Measurements from ENCODE around the gene CPNE1.

Gene CPNE1

GRCh38 chr20:35665949-35666288 lies 1.2 kb upstream of the CPNE1 start:
- H3K36me3 ChIP-seq (ENCODE audit: insufficient read depth, low read length), result peaks cover 17% of the 10 kb centered on the region
- peaks cover 40% of the 10 kb centered on the region for H3K79me2 ChIP-seq (ENCODE audit: control insufficient read depth, insufficient read depth, low read length, unreplicated experiment)
- no peak overlapping the region for H3K4me3 ChIP-seq (ENCODE audit: low read depth, low read length)
- no peaks in the 10 kb centered on the region for H3K27me3 ChIP-seq (ENCODE audit: insufficient read depth, low read length)
- H3K27ac ChIP-seq (ENCODE audit: low read depth, low read length), result no peak overlapping the region
- H3K4me1 ChIP-seq (ENCODE audit: control insufficient read depth, insufficient read depth, low read length, unreplicated experiment), result peaks cover 19% of the 10 kb centered on the region
- H2AFZ ChIP-seq (ENCODE audit: low read length, unreplicated experiment), result no peak overlapping the region

GRCh38 chr20:35663516-35664465 lies 909 bp downstream of the CPNE1 start:
- H3K36me3 ChIP-seq (ENCODE audit: insufficient read depth, low read length), result peaks cover 5% of the 10 kb centered on the region

GRCh38 chr20:35662551-35662950 lies 2.1 kb downstream of the CPNE1 start:
- Histone ChIP-seq H3K27ac (ENCODE audit: low read depth, low read length) (no peak overlapping the region), H3K4me1 (ENCODE audit: control insufficient read depth, insufficient read depth, low read length, unreplicated experiment) (peaks cover 36% of the 10 kb centered on the region), H3K27me3 (ENCODE audit: insufficient read depth, low read length) (no peaks in the 10 kb centered on the region), H3K4me3 (ENCODE audit: low read depth, low read length) (peak overlapping the region; percentile 88), H3K79me2 (ENCODE audit: control insufficient read depth, insufficient read depth, low read length, unreplicated experiment) (peaks cover 72% of the 10 kb centered on the region), H3K36me3 (ENCODE audit: insufficient read depth, low read length) (no peaks in the 10 kb centered on the region), H2AFZ (ENCODE audit: low read length, unreplicated experiment) (no peak overlapping the region)

More at GRCh38 chr20:35663516-35664465, 909 bp downstream of the CPNE1 start:
- Histone ChIP-seq H3K27ac (ENCODE audit: low read depth, low read length) (peak overlapping the region; percentile 79), H3K4me3 (ENCODE audit: low read depth, low read length) (peak overlapping the region; percentile 88), H3K79me2 (ENCODE audit: control insufficient read depth, insufficient read depth, low read length, unreplicated experiment) (peaks cover 61% of the 10 kb centered on the region), H3K27me3 (ENCODE audit: insufficient read depth, low read length) (no peaks in the 10 kb centered on the region), H2AFZ (ENCODE audit: low read length, unreplicated experiment) (peak overlapping the region; percentile 17), H3K4me1 (ENCODE audit: control insufficient read depth, insufficient read depth, low read length, unreplicated experiment) (peaks cover 34% of the 10 kb centered on the region)

GRCh38 chr20:35661908-35662307 lies 2.8 kb downstream of the CPNE1 start:
- peaks cover 39% of the 10 kb centered on the region for H3K4me1 ChIP-seq (ENCODE audit: control insufficient read depth, insufficient read depth, low read length, unreplicated experiment)
- H2AFZ ChIP-seq (ENCODE audit: low read length, unreplicated experiment), result no peak overlapping the region
- peaks cover 79% of the 10 kb centered on the region for H3K79me2 ChIP-seq (ENCODE audit: control insufficient read depth, insufficient read depth, low read length, unreplicated experiment)
- H3K4me3 ChIP-seq (ENCODE audit: low read depth, low read length), result peak overlapping the region; percentile 88
- no peaks in the 10 kb centered on the region for H3K27me3 ChIP-seq (ENCODE audit: insufficient read depth, low read length)
- H3K36me3 ChIP-seq (ENCODE audit: insufficient read depth, low read length), result no peaks in the 10 kb centered on the region
- H3K27ac ChIP-seq (ENCODE audit: low read depth, low read length), result no peak overlapping the region

GRCh38 chr20:35661053-35661452 lies 3.6 kb downstream of the CPNE1 start:
- H3K4me3 ChIP-seq (ENCODE audit: low read depth, low read length), result peak overlapping the region; percentile 88
- H3K79me2 ChIP-seq (ENCODE audit: control insufficient read depth, insufficient read depth, low read length, unreplicated experiment), result peaks cover 87% of the 10 kb centered on the region
- no peak overlapping the region for H2AFZ ChIP-seq (ENCODE audit: low read length, unreplicated experiment)
- H3K27me3 ChIP-seq (ENCODE audit: insufficient read depth, low read length), result no peaks in the 10 kb centered on the region
- H3K4me1 ChIP-seq (ENCODE audit: control insufficient read depth, insufficient read depth, low read length, unreplicated experiment), result peaks cover 39% of the 10 kb centered on the region
- H3K27ac ChIP-seq (ENCODE audit: low read depth, low read length), result no peak overlapping the region
- H3K36me3 ChIP-seq (ENCODE audit: insufficient read depth, low read length), result peaks cover 3% of the 10 kb centered on the region; the same call in 1 of the 2 replicates

GRCh38 chr20:35660122-35660937 lies 4.4 kb downstream of the CPNE1 start:
- Histone ChIP-seq H3K4me3 (ENCODE audit: low read depth, low read length) (peak overlapping the region; percentile 88), H2AFZ (ENCODE audit: low read length, unreplicated experiment) (no peak overlapping the region), H3K36me3 (ENCODE audit: insufficient read depth, low read length) (peaks cover 4% of the 10 kb centered on the region), H3K79me2 (ENCODE audit: control insufficient read depth, insufficient read depth, low read length, unreplicated experiment) (peaks cover 95% of the 10 kb centered on the region), H3K4me1 (ENCODE audit: control insufficient read depth, insufficient read depth, low read length, unreplicated experiment) (peaks cover 39% of the 10 kb centered on the region), H3K27me3 (ENCODE audit: insufficient read depth, low read length) (no peaks in the 10 kb centered on the region), H3K27ac (ENCODE audit: low read depth, low read length) (no peak overlapping the region)

GRCh38 chr20:35657271-35657670 lies 7.4 kb downstream of the CPNE1 start:
- peaks cover 99% of the 10 kb centered on the region for H3K79me2 ChIP-seq (ENCODE audit: control insufficient read depth, insufficient read depth, low read length, unreplicated experiment)
- H3K4me3 ChIP-seq (ENCODE audit: low read depth, low read length), result no peak overlapping the region
- no peak overlapping the region for H2AFZ ChIP-seq (ENCODE audit: low read length, unreplicated experiment)
- peaks cover 34% of the 10 kb centered on the region for H3K4me1 ChIP-seq (ENCODE audit: control insufficient read depth, insufficient read depth, low read length, unreplicated experiment)
- H3K27ac ChIP-seq (ENCODE audit: low read depth, low read length), result no peak overlapping the region
- H3K27me3 ChIP-seq (ENCODE audit: insufficient read depth, low read length), result no peaks in the 10 kb centered on the region
- H3K36me3 ChIP-seq (ENCODE audit: insufficient read depth, low read length), result peaks cover 26% of the 10 kb centered on the region

- peaks cover 11% of the 10 kb centered on the region for H3K4me1 ChIP-seq (ENCODE audit: control insufficient read depth, insufficient read depth, low read length, unreplicated experiment)
- H3K27me3 ChIP-seq (ENCODE audit: insufficient read depth, low read length), result no peaks in the 10 kb centered on the region
- no peak overlapping the region for H3K4me3 ChIP-seq (ENCODE audit: low read depth, low read length)
- peaks cover 97% of the 10 kb centered on the region for H3K79me2 ChIP-seq (ENCODE audit: control insufficient read depth, insufficient read depth, low read length, unreplicated experiment)
- peaks cover 30% of the 10 kb centered on the region for H3K36me3 ChIP-seq (ENCODE audit: insufficient read depth, low read length)
- no peak overlapping the region for H3K27ac ChIP-seq (ENCODE audit: low read depth, low read length)
- H2AFZ ChIP-seq (ENCODE audit: low read length, unreplicated experiment), result no peak overlapping the region
These were observed 10.3 kb downstream of the CPNE1 start for GRCh38 chr20:35654415-35654814.

- Histone ChIP-seq H3K36me3 (ENCODE audit: insufficient read depth, low read length) (peaks cover 30% of the 10 kb centered on the region), H2AFZ (ENCODE audit: low read length, unreplicated experiment) (no peak overlapping the region), H3K27me3 (ENCODE audit: insufficient read depth, low read length) (no peaks in the 10 kb centered on the region)
These were observed 10.8 kb downstream of the CPNE1 start for GRCh38 chr20:35653893-35654292.

GRCh38 chr20:35653430-35653734 lies 11.3 kb downstream of the CPNE1 start:
- Histone ChIP-seq H3K27me3 (ENCODE audit: insufficient read depth, low read length) (no peaks in the 10 kb centered on the region), H2AFZ (ENCODE audit: low read length, unreplicated experiment) (no peak overlapping the region), H3K4me3 (ENCODE audit: low read depth, low read length) (no peak overlapping the region), H3K36me3 (ENCODE audit: insufficient read depth, low read length) (peaks cover 30% of the 10 kb centered on the region), H3K79me2 (ENCODE audit: control insufficient read depth, insufficient read depth, low read length, unreplicated experiment) (peaks cover 97% of the 10 kb centered on the region), H3K27ac (ENCODE audit: low read depth, low read length) (no peak overlapping the region), H3K4me1 (ENCODE audit: control insufficient read depth, insufficient read depth, low read length, unreplicated experiment) (peaks cover 8% of the 10 kb centered on the region)

More at GRCh38 chr20:35653893-35654292, 10.8 kb downstream of the CPNE1 start:
- H3K79me2 ChIP-seq (ENCODE audit: control insufficient read depth, insufficient read depth, low read length, unreplicated experiment), result peaks cover 97% of the 10 kb centered on the region
- H3K27ac ChIP-seq (ENCODE audit: low read depth, low read length), result no peak overlapping the region
- H3K4me1 ChIP-seq (ENCODE audit: control insufficient read depth, insufficient read depth, low read length, unreplicated experiment), result peaks cover 8% of the 10 kb centered on the region
- H3K4me3 ChIP-seq (ENCODE audit: low read depth, low read length), result no peak overlapping the region

Measured in ACC112 (cell line).